ENCODE data around the gene EYA2.

Gene EYA2

GRCh38 chr20:46934746-46935287, 40.2 kb downstream of the EYA2 start:
- DNase-seq, result no peak

- DNase-seq, result no peak
Observed at GRCh38 chr20:46935394-46936017, 40.9 kb downstream of the EYA2 start.

GRCh38 chr20:46936415-46937156, 41.9 kb downstream of the EYA2 start:
- no peak for DNase-seq

- DNase-seq, result no peak
Observed at GRCh38 chr20:46937157-46937523, 42.5 kb downstream of the EYA2 start.

- DNase-seq, result no peak
Observed at GRCh38 chr20:46937533-46938226, 43.0 kb downstream of the EYA2 start.

GRCh38 chr20:46938434-46938833, 43.8 kb downstream of the EYA2 start:
- no peak for DNase-seq

- DNase-seq, result no peak
Observed at GRCh38 chr20:46939031-46939965, 44.7 kb downstream of the EYA2 start.

GRCh38 chr20:46940616-46941015, 46.0 kb downstream of the EYA2 start:
- no peak for DNase-seq

GRCh38 chr20:46941404-46941803, 46.8 kb downstream of the EYA2 start:
- no peak for DNase-seq

- DNase-seq, result no peak
Observed at GRCh38 chr20:46943861-46944591, 49.4 kb downstream of the EYA2 start.

- no peak for DNase-seq
Observed at GRCh38 chr20:46945465-46945864, 50.8 kb downstream of the EYA2 start.

- DNase-seq, result no peak
Observed at GRCh38 chr20:46946181-46946624, 51.6 kb downstream of the EYA2 start.

GRCh38 chr20:46946796-46947195, 52.2 kb downstream of the EYA2 start:
- DNase-seq, result no peak

GRCh38 chr20:46948081-46948480, 53.4 kb downstream of the EYA2 start:
- no peak for DNase-seq

- DNase-seq, result no peak
Observed at GRCh38 chr20:46951405-46951804, 56.8 kb downstream of the EYA2 start.

GRCh38 chr20:46951840-46952497, 57.3 kb downstream of the EYA2 start:
- DNase-seq, result no peak

- no peak for DNase-seq
Observed at GRCh38 chr20:46953596-46953995, 59.0 kb downstream of the EYA2 start.

- no peak for DNase-seq
Observed at GRCh38 chr20:46954490-46955038, 59.9 kb downstream of the EYA2 start.

- no peak for DNase-seq
Observed at GRCh38 chr20:46955601-46956556, 61.2 kb downstream of the EYA2 start.

Data from activated CD4-positive, alpha-beta T cell treated with anti-CD3 and anti-CD28 coated beads for 4 hours (primary cell).